T-cell (primary cell): Measurements from ENCODE around the gene RUFY4. TPM values are rescaled to one million over a fixed set of nuclear protein-coding genes. Genes with fewer than 3 reads are reported as not detected.
"Not testable (repeated sequence)": the region's sequence is repeated elsewhere in the genome, so short reads cannot be mapped to it uniquely, and the experiment has no call there.

Experiments used
- ATAC-seq, 4 experiments: fragments of 200-7000 bp in 3 of 4; fragments of 150-1000 bp in 1 of 4; cut with Tn5 transposase; replicated peaks in 1 of 4; 1 replicate in 3 of 4; 2 replicates in 1 of 4; pipeline ENCODE4 v1.10.0; 2021; ENCODE audit warnings: moderate library complexity in 3 of 4, mild to moderate bottlenecking in 2 of 4, moderate number of reproducible peaks in 1 of 4
- CTCF ChIA-PET, 2 donors: fragments of 300-600 bp; sonication (Branson Sonifier 250); formaldehyde crosslinking; loops; one replicate each; lab custom pipeline; 2022; ENCODE audit warnings: antibody characterized with exemption in 2 of 2; lab: Charles Lee
- POLR2A ChIA-PET, 2 donors: fragments of 300-600 bp; sonication (Branson Sonifier 250); formaldehyde crosslinking; loops; one replicate each; lab custom pipeline; 2022; ENCODE audit warnings: antibody characterized with exemption in 2 of 2; lab: Charles Lee
- DNase-seq, 35 experiments: peaks; one replicate each; pipeline versions ENCODE4 v3.0.0 to v3.0.0-alpha.2; 2013 to 2023
- H3K27ac ChIP-seq: one replicate; pipeline ENCODE4 v1.5.1; 2013; ENCODE audit warnings: low read length
- H3K27me3 ChIP-seq, 2 experiments: replicated peaks in 1 of 2; 1 replicate in 1 of 2; 2 replicates in 1 of 2; pipeline versions ENCODE4 v1.6.1 to v1.7.0; 2013; ENCODE audit warnings: low read length in 1 of 2, mixed read lengths in 1 of 2; ENCODE audit not compliant: control insufficient read depth in 2 of 2, insufficient read depth in 2 of 2; ENCODE audit errors: extremely low read depth in 1 of 2
- H3K36me3 ChIP-seq, 2 donors: 1 replicate in 1 of 2; 2 replicates in 1 of 2; pipeline versions ENCODE4 v1.6.1 to v1.7.0; 2013; ENCODE audit warnings: low read length in 1 of 2; ENCODE audit not compliant: control insufficient read depth in 2 of 2, insufficient read depth in 1 of 2; ENCODE audit errors: extremely low read depth in 1 of 2
- H3K4me1 ChIP-seq, 2 experiments: 1 replicate in 1 of 2; 2 replicates in 1 of 2; pipeline versions ENCODE4 v1.6.1 to v1.7.0; 2013; ENCODE audit warnings: low read length in 2 of 2, mixed read lengths in 1 of 2; ENCODE audit not compliant: insufficient read depth in 2 of 2, control insufficient read depth in 1 of 2; ENCODE audit errors: extremely low read depth in 1 of 2
- H3K4me3 ChIP-seq, 2 donors: 1 replicate in 1 of 2; 2 replicates in 1 of 2; pipeline versions ENCODE4 v1.5.1 to v1.7.0; 2013; ENCODE audit warnings: mild to moderate bottlenecking in 2 of 2, low read length in 1 of 2, moderate library complexity in 1 of 2; ENCODE audit not compliant: control insufficient read depth in 1 of 2; ENCODE audit errors: extremely low read depth in 1 of 2
- H3K9me3 ChIP-seq: 2 replicates; pipeline ENCODE4 v1.7.0; 2013
- H3K27ac Mint-ChIP-seq, 2 donors: one replicate each; pipeline ENCODE4 v1.8.0; 2020 to 2021; ENCODE audit warnings: mild to moderate bottlenecking in 2 of 2, mixed read lengths in 2 of 2
- H3K27me3 Mint-ChIP-seq, 2 donors: one replicate each; pipeline ENCODE4 v1.8.0; 2021 to 2022; ENCODE audit warnings: mixed read lengths in 2 of 2
- H3K36me3 Mint-ChIP-seq: one replicate; pipeline ENCODE4 v1.8.0; 2021; ENCODE audit warnings: mixed read lengths
- H3K4me1 Mint-ChIP-seq, 3 donors: one replicate each; pipeline ENCODE4 v1.8.0; 2020 to 2022; ENCODE audit warnings: mixed read lengths in 3 of 3, mild to moderate bottlenecking in 1 of 3
- H3K4me3 Mint-ChIP-seq, 3 donors: one replicate each; pipeline ENCODE4 v1.8.0; 2020 to 2022; ENCODE audit warnings: mild to moderate bottlenecking in 3 of 3, mixed read lengths in 3 of 3, moderate library complexity in 3 of 3
- H3K9me3 Mint-ChIP-seq, 3 donors: one replicate each; pipeline ENCODE4 v1.8.0; 2020 to 2022; ENCODE audit warnings: mixed read lengths in 3 of 3
- WGBS: methylation state at CpG from one replicate; pipeline ENCODE4 v1.1.5; 2013; ENCODE audit warnings: missing lambda C conversion rate; ENCODE audit not compliant: insufficient coverage; 5-methylcytosine and 5-hydroxymethylcytosine counted together
- total RNA-seq, 35 experiments: library from RNA in 6 of 35; stranded (reverse) in 6 of 35; fragments of 120-200 nt in 1 of 35; gene quantifications; one replicate each; pipeline versions ENCODE4 v1.2.1 to v1.2.4 and lab custom pipeline; 2013 to 2026

The RUFY4 gene
- total RNA-seq, 5 donors from 2014 or later (not counting 1 experiment from before 2014, with no cell fraction given): 0.18 to 1.0 (median 0.65) TPM

DNA sequence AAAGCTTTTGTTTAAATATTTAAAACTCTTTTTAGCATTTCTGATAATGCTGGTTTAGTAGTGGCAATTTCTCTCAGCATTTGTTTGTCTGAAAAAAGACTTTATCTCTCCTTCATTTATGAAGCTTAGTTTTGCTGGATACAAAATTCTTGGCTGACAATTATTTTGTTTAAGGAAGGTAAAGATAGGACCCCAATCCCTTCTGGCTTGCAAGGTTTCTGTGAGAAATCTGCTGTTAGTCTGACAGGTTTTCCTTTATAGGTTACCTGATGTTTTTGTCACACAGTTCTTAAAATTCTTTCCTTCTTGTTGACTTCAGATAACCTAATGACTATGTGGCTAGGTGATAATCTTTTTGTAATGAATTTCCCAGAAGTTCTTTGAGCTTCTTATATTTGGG, 53.2 kb downstream of the RUFY4 start:
- H3K27ac Mint-ChIP-seq, POLR2A ChIA-PET, H3K4me1 ChIP-seq, H3K4me3 ChIP-seq, H3K4me3 Mint-ChIP-seq, CTCF ChIA-PET, H3K36me3 ChIP-seq, DNase-seq, H3K27ac ChIP-seq, H3K36me3 Mint-ChIP-seq, ATAC-seq, H3K9me3 ChIP-seq, H3K4me1 Mint-ChIP-seq: not testable (repeated sequence)
- H3K9me3 Mint-ChIP-seq: peaks cover 8 to 28% (median 21%) of the 10 kb centered on the region in 3 donors
- H3K27me3 ChIP-seq: peaks cover 0 to 30% of the 10 kb centered on the region in 2 experiments
- H3K27me3 Mint-ChIP-seq: peaks cover 15 to 26% of the 10 kb centered on the region in 2 donors

DNA sequence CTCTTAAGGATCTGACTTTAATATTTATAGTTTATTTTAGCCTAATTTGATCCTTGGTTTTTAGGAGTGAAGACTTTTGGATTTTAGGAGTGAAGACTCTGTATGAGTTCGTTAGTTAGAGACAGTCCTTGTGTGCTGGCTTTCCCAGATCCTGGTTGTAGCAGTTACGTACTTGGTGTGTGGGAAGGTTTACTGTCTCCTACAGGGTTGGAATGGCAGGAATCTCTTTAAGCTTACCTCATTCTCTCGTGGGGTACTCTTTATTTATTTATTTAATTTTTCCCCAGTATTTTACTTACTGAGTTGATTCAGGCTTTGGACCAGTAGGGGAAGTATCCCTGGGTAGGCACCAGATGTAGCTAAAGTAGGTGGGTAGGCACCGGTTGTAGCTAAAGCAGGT, 54.9 kb downstream of the RUFY4 start:
- no peak overlapping the region for H3K27ac Mint-ChIP-seq
- ATAC-seq: no peak
- H3K9me3 Mint-ChIP-seq: peaks cover 5 to 24% (median 12%) of the 10 kb centered on the region in 3 donors
- no peak overlapping the region for H3K4me3 ChIP-seq
- H3K4me1 Mint-ChIP-seq: peaks cover 8 to 9% (median 9%) of the 10 kb centered on the region in 3 donors
- ChIA-PET POLR2A (no interaction called here), CTCF (interaction anchor here in 1 of 2 donors (0.5 kb wide), 1 partner anchor 331 kb away, joined by 5 read pairs; no protein-coding TSS in a partner anchor)
- H3K4me3 Mint-ChIP-seq: no peak overlapping the region
- no peak for DNase-seq
- H3K9me3 ChIP-seq: no peaks in the 10 kb centered on the region
- H3K36me3 ChIP-seq: no peaks in the 10 kb centered on the region
- peaks cover 0 to 6% of the 10 kb centered on the region in 2 experiments for H3K4me1 ChIP-seq
- no peak overlapping the region for H3K27ac ChIP-seq
- peaks cover 23 to 26% of the 10 kb centered on the region in 2 donors for H3K27me3 Mint-ChIP-seq
- H3K36me3 Mint-ChIP-seq: no peaks in the 10 kb centered on the region
- H3K27me3 ChIP-seq: peaks cover 0 to 32% of the 10 kb centered on the region in 2 experiments
- 100% methylated on average over 1 of the region's 4 CpGs for WGBS

DNA sequence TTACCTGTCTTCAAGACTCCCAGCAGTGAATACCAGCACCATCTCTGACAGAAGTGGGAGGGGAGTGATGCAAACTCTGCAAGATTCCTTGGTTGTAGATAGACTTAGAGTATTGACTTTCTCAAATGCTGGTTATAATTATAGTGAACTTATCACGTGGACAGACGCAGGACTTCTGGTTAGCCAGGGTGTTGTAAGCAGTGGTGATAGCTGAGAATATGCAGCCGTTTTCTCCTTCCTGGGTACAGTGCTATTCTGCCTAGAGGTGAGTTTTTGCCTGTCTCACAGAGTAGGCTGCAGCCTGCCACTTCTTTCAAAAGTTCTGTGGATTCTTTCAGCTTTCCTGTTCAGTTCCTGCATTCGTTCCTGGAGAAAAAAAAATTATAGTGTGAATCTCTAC, 56.0 kb downstream of the RUFY4 start:
- no peak overlapping the region for H3K4me3 ChIP-seq
- H3K4me3 Mint-ChIP-seq: peak overlapping the region in 1 of 3 donors; percentile 41
- no peak overlapping the region for H3K27ac ChIP-seq
- peaks cover 5 to 24% (median 12%) of the 10 kb centered on the region in 3 donors for H3K9me3 Mint-ChIP-seq
- no peaks in the 10 kb centered on the region for H3K36me3 ChIP-seq
- no peaks in the 10 kb centered on the region for H3K9me3 ChIP-seq
- H3K4me1 Mint-ChIP-seq: peaks cover 8 to 9% (median 9%) of the 10 kb centered on the region in 3 donors
- ChIA-PET POLR2A (no interaction called here), CTCF (interaction anchor here in 1 of 2 donors (0.6 kb wide), 1 partner anchor 37 kb away, joined by 3 read pairs; no protein-coding TSS in a partner anchor)
- no peaks in the 10 kb centered on the region for H3K36me3 Mint-ChIP-seq
- ATAC-seq: no peak
- 63% methylated on average over 4 of the region's 4 CpGs for WGBS
- H3K27me3 Mint-ChIP-seq: peaks cover 23 to 28% of the 10 kb centered on the region in 2 donors
- H3K4me1 ChIP-seq: peaks cover 0 to 9% of the 10 kb centered on the region in 2 experiments
- DNase-seq: no peak
- no peak overlapping the region for H3K27ac Mint-ChIP-seq
- peaks cover 0 to 36% of the 10 kb centered on the region in 2 experiments for H3K27me3 ChIP-seq

GRCh38 chr2:218125626-218126080, 56.6 kb downstream of the RUFY4 start, which contains the start of gene CXCR2:
CXCR2 (plus strand) TSS chr2:218126028; CDS start chr2:218134802, 8,774 bp downstream.
- peak within 1 kb of the TSS in 2 of 3 donors; percentile 4 to 41 for H3K4me3 Mint-ChIP-seq
- Histone ChIP-seq H3K9me3 (no peaks in the 10 kb centered on the region), H3K36me3 (no peaks in the 10 kb centered on the region), H3K27ac (peak within 1 kb of the TSS; percentile 11), H3K4me3 (peak within 1 kb of the TSS; percentile 8 to 44), H3K27me3 (peaks cover 0 to 36% of the 10 kb centered on the region in 2 experiments), H3K4me1 (peaks cover 0 to 9% of the 10 kb centered on the region in 2 experiments)
- CTCF ChIA-PET: interaction anchor here in 1 of 2 donors (0.6 kb wide), 1 partner anchor 38 kb away, joined by 3 read pairs; no protein-coding TSS in a partner anchor
- H3K27me3 Mint-ChIP-seq: peaks cover 23% of the 10 kb centered on the region in 2 donors
- DNase-seq: peak in 1 of 35 experiments; percentile 13
- peak within 1 kb of the TSS in 1 of 2 donors; percentile 68 for H3K27ac Mint-ChIP-seq
- ATAC-seq: no peak
- no peaks in the 10 kb centered on the region for H3K36me3 Mint-ChIP-seq
- POLR2A ChIA-PET: no interaction called here
- WGBS: 4% methylated on average over 3 of the region's 8 CpGs
- H3K9me3 Mint-ChIP-seq: peaks cover 5 to 24% (median 12%) of the 10 kb centered on the region in 3 donors
- peaks cover 8 to 9% (median 9%) of the 10 kb centered on the region in 3 donors for H3K4me1 Mint-ChIP-seq

DNA sequence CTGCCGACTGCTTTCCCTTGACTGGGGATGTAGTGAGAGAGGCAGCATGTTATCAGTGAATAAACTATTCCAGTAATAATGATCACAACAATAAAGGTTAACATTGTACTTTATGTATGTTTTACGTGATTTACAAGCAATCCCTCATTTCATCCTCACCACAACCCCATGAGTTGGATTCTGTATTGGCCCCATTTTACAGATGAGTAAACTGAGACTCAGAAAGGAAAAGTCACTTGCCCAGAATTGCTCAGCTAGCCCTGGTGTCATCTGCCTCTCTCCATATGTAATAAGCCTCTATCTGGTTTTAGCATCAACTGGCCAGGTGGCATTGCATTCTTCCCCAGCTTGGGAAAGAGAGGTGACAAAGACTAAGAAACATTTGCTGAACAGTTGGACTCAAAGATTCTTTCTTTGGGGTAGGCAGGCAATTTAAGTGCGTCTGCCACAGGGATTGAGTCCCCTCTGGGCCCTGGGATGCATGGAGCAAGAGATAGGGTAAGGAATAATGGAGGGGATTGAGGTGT, 58.9 kb downstream of the RUFY4 start:
- Histone ChIP-seq H3K27ac (no peak overlapping the region), H3K36me3 (no peaks in the 10 kb centered on the region), H3K9me3 (no peaks in the 10 kb centered on the region), H3K27me3 (peaks cover 0 to 35% of the 10 kb centered on the region in 2 experiments), H3K4me3 (no peak overlapping the region), H3K4me1 (peaks cover 0 to 13% of the 10 kb centered on the region in 2 experiments)
- H3K9me3 Mint-ChIP-seq: peaks cover 0 to under 1% (median under 1%) of the 10 kb centered on the region in 3 donors
- ATAC-seq: no peak
- peaks cover 8 to 9% (median 9%) of the 10 kb centered on the region in 3 donors for H3K4me1 Mint-ChIP-seq
- H3K36me3 Mint-ChIP-seq: no peaks in the 10 kb centered on the region
- CTCF ChIA-PET: no interaction called here
- H3K27me3 Mint-ChIP-seq: peaks cover 21 to 23% of the 10 kb centered on the region in 2 donors
- WGBS: 50% methylated on average over 1 of the region's 3 CpGs
- POLR2A ChIA-PET: no interaction called here
- no peak overlapping the region for H3K27ac Mint-ChIP-seq
- no peak for DNase-seq
- H3K4me3 Mint-ChIP-seq: no peak overlapping the region

DNA sequence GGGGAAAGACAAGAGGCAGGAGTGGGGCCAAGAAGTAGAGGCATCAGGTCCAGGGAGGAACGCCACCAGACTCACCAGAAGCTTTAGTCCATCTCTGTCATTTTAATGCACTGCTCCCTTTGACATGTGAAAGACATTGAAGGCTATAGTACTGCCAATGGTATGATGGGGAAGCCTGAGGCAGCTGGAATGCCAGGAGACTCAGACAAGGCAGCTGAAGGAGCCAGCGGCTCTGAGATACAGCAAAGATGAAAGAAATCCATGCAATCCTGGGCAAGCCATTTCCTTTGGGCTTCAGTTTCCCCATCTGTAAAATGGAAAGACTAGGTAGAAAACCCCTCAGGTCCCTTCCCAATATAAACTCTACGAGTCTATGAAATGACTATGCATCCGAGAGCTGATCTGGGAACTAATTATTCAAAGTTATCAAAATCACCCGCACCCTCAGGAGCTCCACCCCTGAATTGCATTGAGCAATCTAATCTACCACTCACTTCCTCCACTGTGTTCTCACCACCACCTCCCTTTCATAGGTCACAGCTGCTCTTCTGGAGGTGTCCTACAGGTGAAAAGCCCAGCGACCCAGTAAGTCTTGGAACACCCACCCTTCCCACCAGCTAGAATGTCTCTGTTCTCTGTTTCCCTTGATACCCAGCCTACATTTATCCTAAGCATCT, 59.9 kb downstream of the RUFY4 start:
- Histone ChIP-seq H3K27me3 (peaks cover 0 to 31% of the 10 kb centered on the region in 2 experiments), H3K27ac (peak overlapping the region; percentile 32), H3K9me3 (no peaks in the 10 kb centered on the region), H3K36me3 (no peaks in the 10 kb centered on the region), H3K4me3 (peak overlapping the region in 1 of 2 donors; percentile 19), H3K4me1 (peaks cover 0 to 13% of the 10 kb centered on the region in 2 experiments)
- Mint-ChIP-seq H3K27me3 (peaks cover 21 to 23% of the 10 kb centered on the region in 2 donors), H3K9me3 (no peaks in the 10 kb centered on the region), H3K4me3 (peak overlapping the region in 1 of 3 donors; percentile 42), H3K4me1 (peaks cover 8 to 9% (median 9%) of the 10 kb centered on the region in 3 donors), H3K36me3 (no peaks in the 10 kb centered on the region), H3K27ac (no peak overlapping the region)
- ChIA-PET POLR2A (no interaction called here), CTCF (no interaction called here)
- ATAC-seq (no peak), DNase-seq (no peak)
- WGBS: 75% methylated on average over 5 of the region's 6 CpGs
